GM12873 (cell line): ENCODE measurements around the gene GRK5.

Experiments used
- TF ChIP-seq, protein P1 (sequence below): IDR thresholded peaks from 2 replicates; pipeline ENCODE4 v1.5.1; 2012; ENCODE audit warnings: low read depth, mild to moderate bottlenecking, moderate library complexity, low read length, control low read depth; ENCODE audit not compliant: insufficient read depth; ENCODE audit errors: missing control alignments

GRK5 gene

DNA sequence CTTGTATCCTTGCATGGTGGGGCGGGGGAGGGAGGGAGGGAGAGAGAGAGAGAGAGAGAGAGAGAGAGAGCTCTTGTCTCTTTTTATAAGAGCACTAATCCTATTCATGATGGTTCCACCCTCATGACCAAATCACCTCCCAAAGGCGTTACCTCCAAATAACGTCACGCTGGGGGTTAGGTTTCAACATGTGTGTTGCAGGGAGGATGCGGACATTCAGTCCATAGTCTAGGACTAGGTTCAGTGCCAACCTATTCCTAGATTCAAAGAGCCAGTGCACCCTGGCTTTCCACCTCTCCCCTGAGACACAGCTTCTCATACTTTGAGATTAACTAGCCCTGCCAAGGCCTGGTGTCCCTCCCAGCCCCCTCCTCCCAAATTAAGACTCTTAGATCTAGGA, 123.0 kb downstream of the GRK5 start:
- TF ChIP-seq, protein P1, sequence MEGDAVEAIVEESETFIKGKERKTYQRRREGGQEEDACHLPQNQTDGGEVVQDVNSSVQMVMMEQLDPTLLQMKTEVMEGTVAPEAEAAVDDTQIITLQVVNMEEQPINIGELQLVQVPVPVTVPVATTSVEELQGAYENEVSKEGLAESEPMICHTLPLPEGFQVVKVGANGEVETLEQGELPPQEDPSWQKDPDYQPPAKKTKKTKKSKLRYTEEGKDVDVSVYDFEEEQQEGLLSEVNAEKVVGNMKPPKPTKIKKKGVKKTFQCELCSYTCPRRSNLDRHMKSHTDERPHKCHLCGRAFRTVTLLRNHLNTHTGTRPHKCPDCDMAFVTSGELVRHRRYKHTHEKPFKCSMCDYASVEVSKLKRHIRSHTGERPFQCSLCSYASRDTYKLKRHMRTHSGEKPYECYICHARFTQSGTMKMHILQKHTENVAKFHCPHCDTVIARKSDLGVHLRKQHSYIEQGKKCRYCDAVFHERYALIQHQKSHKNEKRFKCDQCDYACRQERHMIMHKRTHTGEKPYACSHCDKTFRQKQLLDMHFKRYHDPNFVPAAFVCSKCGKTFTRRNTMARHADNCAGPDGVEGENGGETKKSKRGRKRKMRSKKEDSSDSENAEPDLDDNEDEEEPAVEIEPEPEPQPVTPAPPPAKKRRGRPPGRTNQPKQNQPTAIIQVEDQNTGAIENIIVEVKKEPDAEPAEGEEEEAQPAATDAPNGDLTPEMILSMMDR: no peak

DNA sequence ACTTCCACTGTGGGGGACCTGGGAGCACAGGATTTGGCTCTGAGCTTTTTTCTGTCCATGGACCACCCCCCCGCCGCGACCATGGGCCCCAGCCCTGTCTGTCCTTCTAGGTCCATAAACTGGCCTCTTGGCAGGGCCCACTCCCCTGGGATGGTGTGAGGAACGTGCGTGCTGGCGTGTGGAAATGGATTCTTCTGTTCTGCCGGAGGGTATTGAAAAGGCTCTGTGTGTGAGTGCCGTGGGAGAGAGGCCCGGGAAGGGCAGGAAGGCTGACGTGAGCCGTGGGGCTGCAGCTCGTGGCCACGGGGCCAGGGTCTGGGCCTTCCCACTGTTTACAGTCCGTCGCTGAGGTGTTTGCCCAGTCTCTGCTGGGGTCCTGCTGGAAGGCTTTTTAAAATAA, 123.7 kb downstream of the GRK5 start:
- TF ChIP-seq, protein P1: no peak

DNA sequence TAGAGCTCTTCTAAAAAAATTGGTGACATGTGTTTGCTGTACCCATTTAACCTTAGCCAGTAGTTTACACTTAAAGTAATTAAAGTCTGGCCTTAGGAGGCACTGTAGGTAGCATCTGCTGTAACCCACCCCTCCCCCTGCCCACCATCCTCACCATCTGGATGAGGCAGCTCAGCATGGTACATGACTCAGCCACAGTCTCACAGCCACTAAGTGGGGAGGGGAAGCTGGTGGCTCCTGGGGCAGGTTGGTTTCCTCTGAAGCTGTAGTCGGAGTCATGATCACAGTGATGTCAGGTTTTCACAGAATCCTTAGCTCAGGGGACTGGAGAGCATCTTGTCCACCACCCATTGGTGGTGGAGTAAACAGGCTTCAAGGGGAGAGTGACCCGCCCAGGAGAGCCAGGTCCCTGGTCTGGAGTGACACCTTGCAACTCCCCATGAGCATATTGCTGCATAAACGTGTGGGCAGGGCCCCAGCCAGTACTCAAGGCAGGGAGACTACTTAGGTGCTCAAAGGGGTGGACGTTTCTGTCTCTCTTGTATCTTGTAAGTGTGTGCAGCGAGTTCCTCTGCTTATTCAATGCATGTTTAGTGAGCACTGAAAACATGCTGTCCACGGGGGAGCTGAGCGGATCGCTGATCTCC, 125.9 kb downstream of the GRK5 start:
- TF ChIP-seq, protein P1: no peak

DNA sequence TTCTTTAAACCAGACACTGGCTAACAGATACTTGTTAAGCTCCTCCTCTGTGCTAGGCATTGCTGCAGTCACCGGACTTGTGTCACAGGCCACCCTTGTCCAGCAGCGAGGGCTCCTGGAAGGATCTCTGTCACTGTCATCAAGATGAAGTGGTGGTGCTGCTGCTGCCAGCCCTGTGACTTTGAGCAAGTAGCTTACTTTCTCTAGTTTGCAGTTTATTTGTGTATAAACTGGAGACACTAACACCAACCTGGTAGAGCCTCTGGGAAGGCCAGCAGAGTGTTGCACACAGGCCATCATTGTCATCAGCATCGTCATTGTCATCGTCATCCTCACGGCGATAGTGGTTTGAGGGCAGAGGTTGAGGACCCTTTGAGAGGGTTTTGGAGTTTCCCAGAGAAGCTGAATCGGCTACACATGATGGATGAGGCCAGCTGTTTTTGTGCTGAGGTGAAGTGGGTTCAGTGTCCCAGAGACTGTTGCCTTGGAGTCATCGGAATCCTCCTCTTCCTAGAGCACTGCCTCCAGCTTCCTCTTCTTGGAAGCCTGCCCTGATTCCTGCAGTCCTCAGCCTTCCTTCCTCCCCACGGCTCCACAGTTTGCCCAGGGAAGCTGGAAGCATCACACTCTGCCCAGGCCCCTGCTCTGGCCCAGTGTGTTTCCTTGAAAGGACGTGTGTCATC, 128.4 kb downstream of the GRK5 start:
- TF ChIP-seq, protein P1: no peak

DNA sequence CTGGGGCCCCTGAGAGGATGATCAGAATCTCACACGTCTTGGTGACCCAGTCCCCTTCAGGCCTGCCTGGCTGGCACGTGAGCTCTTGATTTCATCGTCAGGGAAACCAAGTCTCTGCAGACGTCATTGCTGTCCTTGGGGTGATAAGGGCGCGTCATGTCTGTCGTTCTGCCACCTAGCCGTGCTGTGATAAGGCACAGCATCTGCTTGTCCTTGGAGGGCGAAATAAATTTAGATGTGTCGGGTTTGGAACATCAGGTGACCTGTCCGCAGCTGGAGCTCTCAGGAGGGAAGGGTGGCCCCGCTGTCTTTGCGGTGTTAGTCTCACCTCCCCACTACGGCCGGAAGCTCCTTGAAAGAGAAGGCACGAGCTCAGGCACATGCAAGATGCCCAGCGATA, 129.2 kb downstream of the GRK5 start:
- TF ChIP-seq, protein P1: no peak

DNA sequence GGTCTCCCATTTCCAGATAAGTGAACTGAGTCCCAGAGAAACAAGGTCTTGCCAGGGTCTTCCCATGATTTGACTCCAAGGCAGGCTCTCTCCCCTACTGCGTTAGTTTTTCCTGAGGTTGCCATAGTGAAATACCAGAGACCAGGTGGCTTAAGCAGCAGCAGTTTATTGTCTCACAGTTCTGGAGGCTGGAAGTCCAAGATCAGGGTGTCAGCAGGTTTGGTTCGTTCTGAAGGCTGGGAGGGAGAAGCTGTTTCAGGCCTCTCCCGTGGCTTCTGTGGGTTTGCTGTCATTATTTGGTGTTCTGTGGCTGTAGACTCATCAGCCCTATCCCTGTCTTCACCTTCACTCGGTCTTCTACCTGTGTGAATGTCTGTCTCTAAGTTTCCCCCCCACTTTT, 129.9 kb downstream of the GRK5 start:
- TF ChIP-seq, protein P1: no peak

DNA sequence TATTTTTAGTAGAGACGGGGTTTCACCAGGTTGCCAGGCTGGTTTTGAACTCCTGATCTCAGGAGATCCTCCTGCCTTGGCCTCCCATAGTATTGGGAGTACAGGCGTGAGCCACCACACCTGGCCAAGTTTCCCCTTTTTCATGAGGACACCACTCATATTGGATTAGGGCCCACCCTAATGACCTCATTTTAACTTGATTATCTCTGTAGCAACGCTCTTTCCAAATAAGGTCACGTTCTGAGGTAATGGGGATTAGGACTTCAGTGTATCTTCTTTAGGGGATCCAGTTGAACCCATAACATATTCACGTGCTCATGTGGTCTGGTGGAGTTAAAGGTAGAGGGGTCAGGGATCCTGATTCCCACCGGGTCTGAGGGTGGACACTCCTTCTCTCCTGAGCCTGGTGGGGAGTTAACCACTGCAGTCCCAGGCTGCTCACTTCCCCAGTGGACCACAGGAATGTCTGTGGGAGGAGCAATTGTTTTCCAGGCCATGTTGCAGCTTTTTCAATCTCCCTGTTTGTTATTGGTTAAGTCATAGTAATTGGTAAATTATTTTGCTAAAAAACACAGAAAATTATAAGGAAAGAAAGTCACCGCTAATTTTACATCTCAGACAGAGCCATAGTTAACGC, 130.5 kb downstream of the GRK5 start:
- TF ChIP-seq, protein P1: no peak
